IMR-90 (cell line): ENCODE results near the gene LTC4S. TPM values are rescaled to one million over a fixed set of nuclear protein-coding genes. Genes with fewer than 3 reads are reported as not detected.
A peak's percentile ranks its signal among the peaks of the same experiment; 100 is the strongest.

Experiments
- ATAC-seq: fragments of 200-7000 bp; cut with Tn5 transposase; 2 replicates; pipeline ENCODE4 v1.9.1; 2020; ENCODE audit warnings: low read depth, mild to moderate bottlenecking, moderate library complexity
- BruUV-seq: library from RNA; stranded (reverse); fragments of 400-500 nt; replicated peaks from 2 replicates; lab custom pipeline; 2021; lab: Mats Ljungman, UMichigan
- CTCF ChIA-PET: fragments of 300-600 bp; formaldehyde crosslinking; extraction: SDS; loops from one replicate; lab custom pipeline; 2021; ENCODE audit warnings: antibody characterized with exemption; lab: Yijun Ruan, JAX
- POLR2A ChIA-PET: fragments of 300-600 bp; sonication (Branson Sonifier 250); formaldehyde crosslinking; loops from one replicate; lab custom pipeline; 2022; ENCODE audit warnings: antibody characterized with exemption; ENCODE audit not compliant: unreplicated experiment; lab: Charles Lee
- DNase-seq: peaks from one replicate; pipeline ENCODE4 v3.0.0; 2013
- H2AFZ ChIP-seq: replicated peaks from 2 replicates; pipeline ENCODE3; 2013; ENCODE audit warnings: low read length, mild to moderate bottlenecking; ENCODE audit not compliant: poor library complexity
- H2AK5ac ChIP-seq: 2 replicates; pipeline ENCODE4 v1.6.1; 2013; ENCODE audit warnings: low read depth, low read length, inconsistent platforms
- H2AK9ac ChIP-seq: replicated peaks from 2 replicates; pipeline ENCODE3; 2013; ENCODE audit warnings: mild to moderate bottlenecking, low read depth, low read length, moderate library complexity; ENCODE audit not compliant: poor library complexity
- H2BK120ac ChIP-seq: 2 replicates; pipeline ENCODE4 v1.6.1; 2013; ENCODE audit warnings: low read depth, low read length, inconsistent platforms
- H2BK15ac ChIP-seq: 3 replicates; pipeline ENCODE4 v1.6.1; 2013; ENCODE audit warnings: low read depth, low read length, inconsistent platforms
- H2BK20ac ChIP-seq: 2 replicates; pipeline ENCODE4 v1.6.1; 2013; ENCODE audit warnings: low read depth, mild to moderate bottlenecking, inconsistent platforms, low read length, moderate library complexity
- H2BK5ac ChIP-seq: 2 replicates; pipeline ENCODE4 v1.6.1; 2013; ENCODE audit warnings: mild to moderate bottlenecking, low read depth, low read length, inconsistent platforms; ENCODE audit not compliant: poor library complexity, severe bottlenecking
- H3K14ac ChIP-seq: replicated peaks from 2 replicates; pipeline ENCODE4 v1.6.1; 2013; ENCODE audit warnings: low read depth, low read length, inconsistent platforms
- H3K18ac ChIP-seq: 2 replicates; pipeline ENCODE4 v1.6.1; 2013; ENCODE audit warnings: low read depth, low read length, control low read depth
- H3K23ac ChIP-seq: 2 replicates; pipeline ENCODE4 v1.6.1; 2013; ENCODE audit warnings: low read depth, low read length, inconsistent platforms
- H3K27ac ChIP-seq: 2 replicates; pipeline ENCODE4 v1.5.1; 2013; ENCODE audit warnings: mild to moderate bottlenecking, control low read depth, low read length; ENCODE audit not compliant: insufficient read depth
- H3K27me3 ChIP-seq: 2 replicates; pipeline ENCODE4 v1.6.1; 2013; ENCODE audit warnings: low read length; ENCODE audit not compliant: control insufficient read depth, insufficient read depth
- H3K36me3 ChIP-seq: 2 replicates; pipeline ENCODE4 v1.6.1; 2013; ENCODE audit warnings: low read length, mixed read lengths; ENCODE audit not compliant: control insufficient read depth, insufficient read depth
- H3K4ac ChIP-seq: 2 replicates; pipeline ENCODE4 v1.6.1; 2013; ENCODE audit warnings: low read depth, low read length, inconsistent platforms
- H3K4me1 ChIP-seq: 2 replicates; pipeline ENCODE4 v1.6.1; 2013; ENCODE audit warnings: low read length, mixed read lengths; ENCODE audit not compliant: control insufficient read depth, insufficient read depth
- H3K4me2 ChIP-seq: 2 replicates; pipeline ENCODE4 v1.6.1; 2013; ENCODE audit warnings: low read depth, mild to moderate bottlenecking, control low read depth, low read length, moderate library complexity
- H3K4me3 ChIP-seq: 2 replicates; pipeline ENCODE4 v1.5.1; 2013; ENCODE audit warnings: low read depth, mild to moderate bottlenecking, control low read depth, low read length, moderate library complexity; ENCODE audit not compliant: insufficient read depth
- H3K56ac ChIP-seq: 2 replicates; pipeline ENCODE4 v1.6.1; 2013; ENCODE audit warnings: low read length, inconsistent platforms; ENCODE audit not compliant: insufficient read depth; ENCODE audit errors: extremely low read depth
- H3K79me1 ChIP-seq, 2 experiments: 2 replicates each; pipeline ENCODE4 v1.6.1; 2013; ENCODE audit warnings: low read length in 2 of 2, inconsistent platforms in 1 of 2, low read depth in 1 of 2
- H3K9ac ChIP-seq: 2 replicates; pipeline ENCODE4 v1.6.1; 2013; ENCODE audit warnings: low read depth, low read length, control low read depth
- H3K9me1 ChIP-seq: 2 replicates; pipeline ENCODE4 v1.6.1; 2013; ENCODE audit warnings: low read length, inconsistent platforms; ENCODE audit not compliant: insufficient read depth
- H3K9me3 ChIP-seq: 2 replicates; pipeline ENCODE4 v1.6.1; 2013; ENCODE audit warnings: low read length; ENCODE audit not compliant: control insufficient read depth, insufficient read depth
- H4K20me1 ChIP-seq: 2 replicates; pipeline ENCODE4 v1.6.1; 2013; ENCODE audit warnings: low read length, inconsistent platforms; ENCODE audit not compliant: insufficient read depth
- H4K5ac ChIP-seq: 2 replicates; pipeline ENCODE4 v1.6.1; 2013; ENCODE audit warnings: mild to moderate bottlenecking, low read depth, low read length, control low read depth
- H4K8ac ChIP-seq, 2 experiments: 2 replicates each; pipeline ENCODE4 v1.6.1; 2013; ENCODE audit warnings: low read depth in 2 of 2, low read length in 2 of 2, control low read depth in 1 of 2, inconsistent platforms in 1 of 2
- H4K91ac ChIP-seq: 2 replicates; pipeline ENCODE4 v1.6.1; 2013; ENCODE audit warnings: low read depth, low read length, inconsistent platforms; ENCODE audit not compliant: insufficient read depth
- CEBPB ChIP-seq: IDR thresholded peaks from 2 replicates; pipeline ENCODE4 v1.6.1; 2012; ENCODE audit warnings: low read depth, low read length, improper control_type of control experiment
- MAFK ChIP-seq: IDR thresholded peaks from 2 replicates; pipeline ENCODE4 v1.6.1; 2012; ENCODE audit warnings: low read depth, low read length, improper control_type of control experiment
- MXI1 ChIP-seq: IDR thresholded peaks from 2 replicates; pipeline ENCODE4 v1.6.1; 2012; ENCODE audit warnings: low read depth, mild to moderate bottlenecking, low read length, moderate library complexity, borderline replicate concordance
- POLR2A ChIP-seq: IDR thresholded peaks from 2 replicates; pipeline ENCODE4 v1.6.1; 2012; ENCODE audit warnings: mild to moderate bottlenecking, low read depth, low read length
- RFX5 ChIP-seq: IDR thresholded peaks from 2 replicates; pipeline ENCODE4 v1.8.0; 2012; ENCODE audit warnings: low read depth, mild to moderate bottlenecking, low read length, moderate library complexity
- WGBS, 2 experiments: methylation state at CpG; one replicate each; pipeline versions ENCODE4 v1.1.5 to v1.1.7; 2013; ENCODE audit warnings: missing lambda C conversion rate in 2 of 2; ENCODE audit not compliant: insufficient read length in 1 of 2; ENCODE audit errors: extremely low coverage in 2 of 2; 5-methylcytosine and 5-hydroxymethylcytosine counted together
- dilution Hi-C: fragments of 300-500 bp; cut with HindIII; formaldehyde crosslinking; loops from one replicate; pipeline ENCODE4 v1.14.3; 2018; ENCODE audit warnings: low sequenced_read_pairs; ENCODE audit not compliant: unreplicated experiment
- in situ Hi-C: fragments of 300-500 bp; cut with MboI; formaldehyde crosslinking; loops from 3 replicates; pipeline ENCODE4 v1.14.3; 2019; ENCODE audit warnings: low sequenced_read_pairs, inconsistent platforms, mixed read lengths
- intact Hi-C: fragments of 100-400 bp; cut with micrococcal nuclease; formaldehyde crosslinking; loops from 2 replicates; pipeline ENCODE4 v1.10.0; 2022
- polyA plus RNA-seq, 3 experiments: library from polyadenylated mRNA; depleted of rRNA; stranded (reverse); fragments of >200 nt; gene quantifications; 2 replicates each; pipeline ENCODE4 v1.2.3, GENCODE V29; 2012; ENCODE audit warnings: low replicate concordance in 1 of 3
- total RNA-seq: library from RNA; depleted of rRNA; stranded (reverse); fragments of >200 nt; gene quantifications from 2 replicates; pipeline ENCODE4 v1.2.3, GENCODE V29; 2012
- TF ChIP-seq, protein P1 (sequence below): conservative IDR thresholded peaks from 2 replicates; pipeline ENCODE4 v1.5.1; 2012; ENCODE audit warnings: mild to moderate bottlenecking, low read depth, low read length, improper control_type of control experiment

LTC4S gene
- total and polyA plus RNA-seq, 2 of the 4 experiments (the other 2 are of a cell fraction), result 0.72 TPM; not detected in 1

DNA sequence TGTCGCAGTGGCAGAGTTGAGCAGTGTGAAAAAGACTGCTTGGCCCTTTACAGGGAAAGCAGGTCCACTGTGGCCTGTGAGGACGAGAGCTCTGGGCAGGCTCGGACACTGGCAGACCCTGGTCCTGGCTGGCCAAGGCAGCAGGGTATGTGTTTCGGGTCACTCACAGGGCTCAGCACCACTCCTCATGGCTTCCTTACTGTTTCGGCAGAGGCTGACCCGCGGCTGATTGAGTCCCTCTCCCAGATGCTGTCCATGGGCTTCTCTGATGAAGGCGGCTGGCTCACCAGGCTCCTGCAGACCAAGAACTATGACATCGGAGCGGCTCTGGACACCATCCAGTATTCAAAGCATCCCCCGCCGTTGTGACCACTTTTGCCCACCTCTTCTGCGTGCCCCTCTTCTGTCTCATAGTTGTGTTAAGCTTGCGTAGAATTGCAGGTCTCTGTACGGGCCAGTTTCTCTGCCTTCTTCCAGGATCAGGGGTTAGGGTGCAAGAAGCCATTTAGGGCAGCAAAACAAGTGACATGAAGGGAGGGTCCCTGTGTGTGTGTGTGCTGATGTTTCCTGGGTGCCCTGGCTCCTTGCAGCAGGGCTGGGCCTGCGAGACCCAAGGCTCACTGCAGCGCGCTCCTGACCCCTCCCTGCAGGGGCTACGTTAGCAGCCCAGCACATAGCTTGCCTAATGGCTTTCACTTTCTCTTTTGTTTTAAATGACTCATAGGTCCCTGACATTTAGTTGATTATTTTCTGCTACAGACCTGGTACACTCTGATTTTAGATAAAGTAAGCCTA is 42.6 kb downstream of the LTC4S start:
- in situ Hi-C loops (no loop called here), intact Hi-C loops (no loop called here), dilution Hi-C loops (no loop called here)
- no peak overlapping the region for H3K4me3 ChIP-seq
- H2BK20ac ChIP-seq, result no peak overlapping the region
- H3K4ac ChIP-seq, result no peak overlapping the region
- H3K79me1 ChIP-seq, result peaks cover 9 to 35% of the 10 kb centered on the region in 2 experiments; a peak in 3 of 4 replicates
- H3K27me3 ChIP-seq, result no peaks in the 10 kb centered on the region
- H3K9me1 ChIP-seq, result no peaks in the 10 kb centered on the region; the same call in none of the 2 replicates
- no peak overlapping the region for H2BK120ac ChIP-seq
- no peak overlapping the region for H2BK15ac ChIP-seq
- H4K91ac ChIP-seq, result no peak overlapping the region; the same call in 1 of the 2 replicates
- H2AK5ac ChIP-seq, result no peak overlapping the region
- no peak overlapping the region for H2AFZ ChIP-seq
- no peaks in the 10 kb centered on the region for H3K9me3 ChIP-seq
- H3K36me3 ChIP-seq, result peaks cover 67% of the 10 kb centered on the region
- H3K56ac ChIP-seq, result no peak overlapping the region
- no peak overlapping the region for H2BK5ac ChIP-seq
- no peak overlapping the region for H3K18ac ChIP-seq
- H4K8ac ChIP-seq, result no peak overlapping the region
- ChIA-PET CTCF (no interaction called here), POLR2A (interaction anchor here (0.5 kb wide), 1 partner anchor 95 kb away, joined by 3 read pairs; no protein-coding TSS in a partner anchor)
- H3K23ac ChIP-seq, result no peak overlapping the region
- peak overlapping the region; percentile 20 for H2AK9ac ChIP-seq
- no peak overlapping the region for H4K5ac ChIP-seq
- 97% methylated on average over 12 of the region's 19 CpGs; no CpG with 5 or more reads in 1 of the 2 experiments for WGBS, 2 experiments
- ATAC-seq (peak; percentile 16), DNase-seq (peak; percentile 52)
- H4K20me1 ChIP-seq, result peaks cover 65% of the 10 kb centered on the region
- BruUV-seq, result TSS peak; percentile 94
- TF ChIP-seq MXI1, result no peak
- TF ChIP-seq POLR2A, result peak; percentile 47
- no peak for TF ChIP-seq CEBPB
- TF ChIP-seq, protein P1, sequence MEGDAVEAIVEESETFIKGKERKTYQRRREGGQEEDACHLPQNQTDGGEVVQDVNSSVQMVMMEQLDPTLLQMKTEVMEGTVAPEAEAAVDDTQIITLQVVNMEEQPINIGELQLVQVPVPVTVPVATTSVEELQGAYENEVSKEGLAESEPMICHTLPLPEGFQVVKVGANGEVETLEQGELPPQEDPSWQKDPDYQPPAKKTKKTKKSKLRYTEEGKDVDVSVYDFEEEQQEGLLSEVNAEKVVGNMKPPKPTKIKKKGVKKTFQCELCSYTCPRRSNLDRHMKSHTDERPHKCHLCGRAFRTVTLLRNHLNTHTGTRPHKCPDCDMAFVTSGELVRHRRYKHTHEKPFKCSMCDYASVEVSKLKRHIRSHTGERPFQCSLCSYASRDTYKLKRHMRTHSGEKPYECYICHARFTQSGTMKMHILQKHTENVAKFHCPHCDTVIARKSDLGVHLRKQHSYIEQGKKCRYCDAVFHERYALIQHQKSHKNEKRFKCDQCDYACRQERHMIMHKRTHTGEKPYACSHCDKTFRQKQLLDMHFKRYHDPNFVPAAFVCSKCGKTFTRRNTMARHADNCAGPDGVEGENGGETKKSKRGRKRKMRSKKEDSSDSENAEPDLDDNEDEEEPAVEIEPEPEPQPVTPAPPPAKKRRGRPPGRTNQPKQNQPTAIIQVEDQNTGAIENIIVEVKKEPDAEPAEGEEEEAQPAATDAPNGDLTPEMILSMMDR, result 0 out of 2 replicates have a peak, but pooled peaks have one; percentile 3
- TF ChIP-seq MAFK, result no peak
- TF ChIP-seq RFX5, result no peak
- H3K4me2 ChIP-seq, result no peak overlapping the region
- no peak overlapping the region for H3K27ac ChIP-seq
- no peak overlapping the region for H3K14ac ChIP-seq
- H3K9ac ChIP-seq, result no peak overlapping the region
- H3K4me1 ChIP-seq, result no peaks in the 10 kb centered on the region
